GM12878 (cell line): ENCODE measurements around the gene ZNF496.

ENCODE experiments used
- CTCF ChIP-seq, 3 experiments: IDR thresholded peaks in 2 of 3; conservative IDR thresholded peaks in 1 of 3; 2 replicates each; pipeline ENCODE4 v1.5.1; 2011; ENCODE audit warnings: low read depth in 3 of 3, low read length in 3 of 3, mild to moderate bottlenecking in 3 of 3, control low read depth in 2 of 3, moderate library complexity in 2 of 3, inconsistent platforms in 1 of 3, mixed read lengths in 1 of 3; ENCODE audit not compliant: control insufficient read depth in 2 of 3, insufficient read depth in 1 of 3; ENCODE audit errors: extremely low read depth in 1 of 3
- EP300 ChIP-seq, 2 experiments: fragments of 150-350 bp in 1 of 2; IDR thresholded peaks; 2 replicates each; pipeline ENCODE4 v1.6.1; 2011 to 2012; ENCODE audit warnings: low read depth in 2 of 2, low read length in 2 of 2, borderline replicate concordance in 1 of 2, improper control_type of control experiment in 1 of 2, inconsistent platforms in 1 of 2; ENCODE audit not compliant: control insufficient read depth in 1 of 2
- MYC ChIP-seq: IDR thresholded peaks from 2 replicates; pipeline ENCODE4 v1.6.1; 2011; ENCODE audit warnings: mild to moderate bottlenecking, low read length, moderate library complexity, inconsistent platforms; ENCODE audit not compliant: insufficient read depth, insufficient replicate concordance, insufficient read length, severe bottlenecking
- POLR2A ChIP-seq: IDR thresholded peaks from 2 replicates; pipeline ENCODE4 v1.6.1; 2011; ENCODE audit warnings: low read depth, mild to moderate bottlenecking, low read length
- SMC3 ChIP-seq: IDR thresholded peaks from 2 replicates; pipeline ENCODE4 v1.6.1; 2011; ENCODE audit warnings: low read length, improper control_type of control experiment, borderline replicate concordance

DNA sequence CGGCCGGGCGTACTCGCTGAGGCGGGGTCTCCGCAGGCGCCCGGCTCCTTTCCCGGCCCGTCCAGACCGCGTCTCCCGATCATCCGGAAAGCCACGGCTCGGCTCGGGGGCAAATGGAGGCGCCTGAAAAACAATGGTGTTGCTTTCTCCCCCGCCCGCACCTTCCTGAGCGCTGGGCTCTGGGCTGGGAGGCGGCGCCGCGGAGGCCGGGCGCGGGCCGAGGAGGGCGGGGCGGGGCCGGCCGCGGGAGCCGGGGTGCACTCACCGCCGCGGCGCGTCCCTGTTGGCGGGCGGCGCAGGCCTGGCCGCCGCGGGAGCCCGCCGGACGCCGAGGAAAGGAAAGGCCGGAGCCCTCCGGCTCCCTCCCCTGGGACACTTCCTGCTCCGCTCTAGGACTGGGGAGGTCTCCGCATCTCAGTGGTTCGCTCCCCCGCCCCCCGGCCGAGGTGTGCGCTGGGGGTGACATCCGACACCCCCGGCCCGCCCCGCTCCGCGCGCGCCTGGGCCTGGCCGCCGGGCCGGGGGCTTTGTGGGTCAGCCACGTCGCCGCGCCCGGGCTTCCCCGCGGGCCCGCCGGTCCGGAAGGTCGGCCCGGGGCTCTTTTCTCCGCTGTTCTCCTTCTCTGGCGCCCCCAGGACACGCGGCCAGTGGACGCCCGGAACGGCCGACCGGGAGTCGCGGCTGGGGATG, at the start of gene ZNF496:
- TF ChIP-seq EP300 (IDR thresholded peaks at IDR 0.05; ENCODE audit: borderline replicate concordance in 1 of 2, control insufficient read depth in 1 of 2, low read depth in 2 of 2, low read length in 2 of 2) = no peak
- no peak for TF ChIP-seq SMC3
- peak; percentile 30 for TF ChIP-seq POLR2A
- TF ChIP-seq CTCF (IDR thresholded peaks at IDR 0.05 in 2 of 3, conservative IDR thresholded peaks at IDR 0.05 in 1 of 3; ENCODE audit: control insufficient read depth in 2 of 3, extremely low read depth in 1 of 3, insufficient read depth in 1 of 3, low read depth in 3 of 3, low read length in 3 of 3) = no peak
- no peak for TF ChIP-seq MYC
